Brain microvascular endothelial cell (primary cell): ENCODE data around the gene ZDHHC1.

Experiments
- DNase-seq: peaks from one replicate; pipeline ENCODE4 v3.0.0-alpha.2; 2020
- H3K27ac ChIP-seq: fragments of 250-450 bp; sonication (Bioruptor Pico); 2 replicates; pipeline ENCODE4 v1.5.1; 2020; ENCODE audit warnings: mild to moderate bottlenecking, moderate library complexity
- H3K27me3 ChIP-seq: fragments of 250-450 bp; sonication (Bioruptor Pico); replicated peaks from 2 replicates; pipeline ENCODE4 v1.5.1; 2020; ENCODE audit warnings: mild to moderate bottlenecking
- H3K36me3 ChIP-seq: fragments of 250-450 bp; sonication (Bioruptor Pico); replicated peaks from 2 replicates; pipeline ENCODE4 v1.5.1; 2020; ENCODE audit warnings: mild to moderate bottlenecking
- H3K4me3 ChIP-seq: 2 replicates; pipeline ENCODE4 v1.5.1; 2011; ENCODE audit warnings: low read depth, mild to moderate bottlenecking, control low read depth, low read length, moderate library complexity
- in situ Hi-C: cut with HindIII; loops from 2 replicates; pipeline ENCODE4 v1.10.0; 2017; ENCODE audit warnings: low sequenced_read_pairs, low pct_ligation_motif_present
- TF ChIP-seq, protein P1 (sequence below): IDR thresholded peaks from 2 replicates; pipeline ENCODE4 v1.5.1; 2011; ENCODE audit warnings: low read depth, mild to moderate bottlenecking, moderate library complexity, low read length, control low read depth, inconsistent platforms; ENCODE audit errors: missing control alignments

The ZDHHC1 gene

DNA sequence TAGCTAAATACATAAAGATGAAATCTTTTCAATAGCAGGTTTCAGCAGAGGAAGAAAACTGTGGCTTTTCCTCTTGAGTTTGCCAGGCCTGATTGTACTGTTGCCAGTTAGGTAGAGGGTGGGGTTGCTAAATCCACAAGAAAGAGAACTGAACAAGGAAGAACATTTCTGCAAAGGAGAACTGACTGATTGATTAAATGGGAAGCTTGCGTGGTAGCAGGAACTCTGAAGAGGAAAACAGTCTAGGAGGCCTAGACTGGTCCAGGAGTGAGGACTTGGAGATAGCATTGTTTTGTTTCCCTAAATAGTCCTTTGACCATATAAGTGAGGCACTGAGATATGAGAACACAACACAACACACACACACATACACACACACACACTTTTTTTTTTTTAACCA, 70.9 kb downstream of the ZDHHC1 start:
- TF ChIP-seq, protein P1, sequence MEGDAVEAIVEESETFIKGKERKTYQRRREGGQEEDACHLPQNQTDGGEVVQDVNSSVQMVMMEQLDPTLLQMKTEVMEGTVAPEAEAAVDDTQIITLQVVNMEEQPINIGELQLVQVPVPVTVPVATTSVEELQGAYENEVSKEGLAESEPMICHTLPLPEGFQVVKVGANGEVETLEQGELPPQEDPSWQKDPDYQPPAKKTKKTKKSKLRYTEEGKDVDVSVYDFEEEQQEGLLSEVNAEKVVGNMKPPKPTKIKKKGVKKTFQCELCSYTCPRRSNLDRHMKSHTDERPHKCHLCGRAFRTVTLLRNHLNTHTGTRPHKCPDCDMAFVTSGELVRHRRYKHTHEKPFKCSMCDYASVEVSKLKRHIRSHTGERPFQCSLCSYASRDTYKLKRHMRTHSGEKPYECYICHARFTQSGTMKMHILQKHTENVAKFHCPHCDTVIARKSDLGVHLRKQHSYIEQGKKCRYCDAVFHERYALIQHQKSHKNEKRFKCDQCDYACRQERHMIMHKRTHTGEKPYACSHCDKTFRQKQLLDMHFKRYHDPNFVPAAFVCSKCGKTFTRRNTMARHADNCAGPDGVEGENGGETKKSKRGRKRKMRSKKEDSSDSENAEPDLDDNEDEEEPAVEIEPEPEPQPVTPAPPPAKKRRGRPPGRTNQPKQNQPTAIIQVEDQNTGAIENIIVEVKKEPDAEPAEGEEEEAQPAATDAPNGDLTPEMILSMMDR = no peak
- H3K27me3 ChIP-seq = no peaks in the 10 kb centered on the region
- H3K27ac ChIP-seq = no peak overlapping the region
- no peak overlapping the region for H3K4me3 ChIP-seq
- H3K36me3 ChIP-seq = no peaks in the 10 kb centered on the region
- in situ Hi-C loops = no loop called here
- DNase-seq = no peak
